ENCODE measurements around the gene PRPF19.
A peak's percentile ranks its signal among the peaks of the same experiment; 100 is the strongest.

Gene PRPF19

DNA sequence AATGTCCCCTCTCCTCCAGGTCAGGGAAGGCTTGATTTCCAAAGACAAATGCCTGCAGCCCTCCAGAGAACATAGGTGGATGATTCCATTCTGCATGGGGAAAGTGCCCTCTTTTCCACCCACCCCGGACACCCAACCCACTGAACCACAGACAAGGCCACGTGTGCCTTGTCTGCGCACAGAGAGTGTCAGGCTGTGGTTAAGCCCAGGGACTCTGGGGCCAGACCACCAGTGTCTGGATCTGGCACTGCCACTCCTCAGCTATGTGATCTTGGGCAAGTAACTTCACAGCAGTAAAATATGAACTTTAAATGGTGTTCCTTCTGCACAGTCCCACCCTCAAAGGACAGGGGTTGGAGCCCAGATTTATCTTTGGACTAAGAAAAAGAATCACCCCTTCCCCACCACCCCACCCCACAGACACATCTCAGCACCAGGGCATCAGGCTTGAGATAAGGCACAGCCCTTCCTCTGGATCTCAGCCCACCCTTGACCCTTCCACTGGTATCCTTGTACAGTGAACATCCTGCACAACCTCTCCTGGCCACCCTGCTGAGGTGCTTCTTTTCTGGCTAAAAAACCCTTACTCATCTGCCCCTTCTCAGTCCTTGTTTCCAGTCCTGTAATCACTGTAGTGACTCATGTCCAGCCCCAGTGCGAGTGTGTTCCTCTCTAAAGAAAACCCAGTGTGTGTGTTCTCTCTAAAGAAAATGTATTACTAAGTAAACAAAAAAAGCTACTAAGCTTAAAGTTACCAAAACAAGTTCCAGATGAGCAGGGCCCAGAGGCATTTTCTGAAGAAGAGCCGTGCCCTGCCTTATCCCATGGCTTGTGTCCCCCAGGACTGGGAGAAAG lies 48.8 kb downstream of the PRPF19 start:
- Histone ChIP-seq H3K36me3 (ENCODE audit: control insufficient read depth, insufficient read depth, low read length) (no peaks in the 10 kb centered on the region), H3K27me3 (ENCODE audit: control insufficient read depth, insufficient read depth, low read length) (0 out of 2 replicates have a peak, but pooled peaks cover 1% of the 10 kb centered on the region), H3K4me3 (ENCODE audit: low read length) (no peak overlapping the region), H3K4me1 (ENCODE audit: control insufficient read depth, insufficient read depth, low read length) (peaks cover under 1% of the 10 kb centered on the region; the same call in 1 of the 2 replicates), H3K27ac (ENCODE audit: low read length) (no peak overlapping the region), H3K9me3 (ENCODE audit: control insufficient read depth, insufficient read depth, low read length) (no peaks in the 10 kb centered on the region)
- DNase-seq (ENCODE audit: low read depth, low spot score) = no peak
- no CpG with 5 or more reads among the region's 5 CpGs for WGBS (ENCODE audit: insufficient coverage, insufficient read length)

- Histone ChIP-seq H3K36me3 (ENCODE audit: control insufficient read depth, insufficient read depth, low read length) (peaks cover 4% of the 10 kb centered on the region), H3K4me1 (ENCODE audit: control insufficient read depth, insufficient read depth, low read length) (peaks cover 2% of the 10 kb centered on the region; the same call in 1 of the 2 replicates), H3K27me3 (ENCODE audit: control insufficient read depth, insufficient read depth, low read length) (0 out of 2 replicates have a peak, but pooled peaks cover 1% of the 10 kb centered on the region), H3K4me3 (ENCODE audit: low read length) (no peak within 1 kb of the TSS), H3K27ac (ENCODE audit: low read length) (no peak within 1 kb of the TSS), H3K9me3 (ENCODE audit: control insufficient read depth, insufficient read depth, low read length) (no peaks in the 10 kb centered on the region)
- no peak for DNase-seq (ENCODE audit: low read depth, low spot score)
- no CpG with 5 or more reads among the region's 14 CpGs for WGBS (ENCODE audit: insufficient coverage, insufficient read length)
Measured at GRCh38 chr11:60855726-60856633, 50.4 kb downstream of the PRPF19 start, which contains the start of gene PTGDR2. PTGDR2 (minus strand) TSS chr11:60855950; CDS start chr11:60853722, 2,228 bp downstream.

- Histone ChIP-seq H3K27me3 (ENCODE audit: control insufficient read depth, insufficient read depth, low read length) (0 out of 2 replicates have a peak, but pooled peaks cover 1% of the 10 kb centered on the region), H3K27ac (ENCODE audit: low read length) (no peak overlapping the region), H3K36me3 (ENCODE audit: control insufficient read depth, insufficient read depth, low read length) (peaks cover 5% of the 10 kb centered on the region), H3K9me3 (ENCODE audit: control insufficient read depth, insufficient read depth, low read length) (no peaks in the 10 kb centered on the region), H3K4me3 (ENCODE audit: low read length) (no peak overlapping the region), H3K4me1 (ENCODE audit: control insufficient read depth, insufficient read depth, low read length) (peaks cover 2% of the 10 kb centered on the region; the same call in 1 of the 2 replicates)
- no CpG with 5 or more reads among the region's 8 CpGs for WGBS (ENCODE audit: insufficient coverage, insufficient read length)
- DNase-seq (ENCODE audit: low read depth, low spot score) = no peak
Measured at GRCh38 chr11:60854847-60855725, 51.3 kb downstream of the PRPF19 start.

DNA sequence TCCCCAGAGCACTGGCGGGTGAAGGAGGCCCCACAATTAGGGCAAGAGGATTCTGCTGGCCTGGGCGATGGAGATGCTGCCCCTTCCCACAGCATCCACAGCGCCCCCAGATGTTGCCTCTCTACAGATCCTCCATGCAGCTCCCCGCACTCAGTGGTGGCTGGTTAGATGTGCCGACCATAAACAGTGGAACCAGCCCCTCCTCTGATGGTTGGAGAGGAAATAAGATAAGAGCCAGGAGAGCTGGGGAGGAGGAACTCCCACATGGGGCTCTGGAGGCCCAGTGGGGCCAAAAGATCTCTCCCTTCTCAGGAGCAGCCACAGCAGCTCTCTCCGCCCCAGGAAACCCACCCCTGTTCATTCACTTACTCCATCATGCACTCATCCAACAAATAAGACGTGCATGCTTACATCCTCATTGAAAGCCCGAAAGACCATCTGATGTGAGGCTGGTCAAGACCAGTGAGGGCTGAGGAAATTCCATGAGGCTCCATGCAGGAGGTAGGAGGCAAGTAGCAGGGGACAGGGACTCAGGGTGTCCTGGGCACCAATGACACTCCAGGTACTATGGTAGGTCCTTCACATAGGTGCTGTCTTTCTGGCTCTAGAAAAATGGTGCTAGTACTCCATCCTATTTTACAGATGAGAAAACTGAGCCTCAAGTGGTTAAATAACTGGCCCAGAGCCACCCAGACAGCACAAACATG lies 52.1 kb downstream of the PRPF19 start:
- Histone ChIP-seq H3K4me1 (ENCODE audit: control insufficient read depth, insufficient read depth, low read length) (peaks cover 2% of the 10 kb centered on the region; the same call in 1 of the 2 replicates), H3K36me3 (ENCODE audit: control insufficient read depth, insufficient read depth, low read length) (peaks cover 9% of the 10 kb centered on the region), H3K27me3 (ENCODE audit: control insufficient read depth, insufficient read depth, low read length) (0 out of 2 replicates have a peak, but pooled peaks cover 1% of the 10 kb centered on the region), H3K4me3 (ENCODE audit: low read length) (no peak overlapping the region), H3K9me3 (ENCODE audit: control insufficient read depth, insufficient read depth, low read length) (no peaks in the 10 kb centered on the region), H3K27ac (ENCODE audit: low read length) (no peak overlapping the region)
- no peak for DNase-seq (ENCODE audit: low read depth, low spot score)
- no CpG with 5 or more reads among the region's 8 CpGs for WGBS (ENCODE audit: insufficient coverage, insufficient read length)

GRCh38 chr11:60852982-60853950 lies 53.1 kb downstream of the PRPF19 start:
- Histone ChIP-seq H3K4me1 (ENCODE audit: control insufficient read depth, insufficient read depth, low read length) (peaks cover 2% of the 10 kb centered on the region; the same call in 1 of the 2 replicates), H3K36me3 (ENCODE audit: control insufficient read depth, insufficient read depth, low read length) (peaks cover 19% of the 10 kb centered on the region), H3K4me3 (ENCODE audit: low read length) (0 out of 2 replicates have a peak overlapping the region, but pooled peaks have one; percentile 12), H3K27ac (ENCODE audit: low read length) (no peak overlapping the region), H3K27me3 (ENCODE audit: control insufficient read depth, insufficient read depth, low read length) (0 out of 2 replicates have a peak, but pooled peaks cover 1% of the 10 kb centered on the region), H3K9me3 (ENCODE audit: control insufficient read depth, insufficient read depth, low read length) (no peaks in the 10 kb centered on the region)
- WGBS (ENCODE audit: insufficient coverage, insufficient read length) = no CpG with 5 or more reads among the region's 68 CpGs
- DNase-seq (ENCODE audit: low read depth, low spot score) = no peak

DNA sequence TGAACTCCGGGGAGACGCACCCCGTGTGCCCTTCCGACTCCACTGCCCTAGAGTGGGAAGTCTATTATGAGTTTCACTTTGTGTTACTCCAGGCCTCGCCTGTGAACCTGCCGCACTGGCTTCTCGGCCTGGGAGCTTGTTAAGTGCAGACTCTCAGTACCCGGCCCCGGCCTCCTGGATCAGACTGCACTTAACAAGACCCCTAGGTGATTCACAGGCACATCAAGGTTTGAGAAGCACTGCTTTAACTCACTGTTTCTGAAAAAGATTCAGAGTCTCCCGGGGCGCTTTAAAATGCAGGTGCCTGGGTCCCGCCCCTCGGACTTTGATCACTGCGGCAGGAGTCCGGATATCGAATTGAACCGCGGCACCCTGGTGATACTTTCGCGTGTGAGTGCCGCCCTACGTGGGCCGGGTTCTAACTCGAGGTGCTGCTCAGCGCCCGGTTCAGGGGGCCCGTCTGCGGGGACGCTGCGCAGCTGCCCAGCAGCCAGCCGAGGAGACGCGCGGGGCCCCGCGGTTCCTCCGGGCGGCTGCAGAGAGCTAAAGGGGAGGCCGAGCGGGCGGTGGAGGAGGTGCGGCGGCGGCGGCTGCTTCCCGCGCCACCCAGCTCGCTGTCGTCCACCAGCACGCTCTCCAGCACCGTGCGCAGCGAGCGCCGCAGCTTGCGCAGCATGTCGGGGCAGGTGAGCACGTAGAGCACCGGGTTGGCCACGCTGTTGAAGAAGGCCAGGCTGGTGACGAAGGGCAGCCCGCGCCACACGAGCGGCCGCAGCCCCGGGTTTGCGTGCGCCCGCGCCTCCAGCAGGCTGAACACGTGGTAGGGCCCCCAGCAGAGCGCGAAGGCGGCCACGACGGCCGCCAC lies 54.0 kb downstream of the PRPF19 start:
- Histone ChIP-seq H3K36me3 (ENCODE audit: control insufficient read depth, insufficient read depth, low read length) (peaks cover 21% of the 10 kb centered on the region), H3K4me3 (ENCODE audit: low read length) (peak overlapping the region; percentile 12; the same call in 1 of the 2 replicates), H3K27ac (ENCODE audit: low read length) (no peak overlapping the region), H3K4me1 (ENCODE audit: control insufficient read depth, insufficient read depth, low read length) (peaks cover 2% of the 10 kb centered on the region; the same call in 1 of the 2 replicates), H3K27me3 (ENCODE audit: control insufficient read depth, insufficient read depth, low read length) (0 out of 2 replicates have a peak, but pooled peaks cover 1% of the 10 kb centered on the region), H3K9me3 (ENCODE audit: control insufficient read depth, insufficient read depth, low read length) (no peaks in the 10 kb centered on the region)
- DNase-seq (ENCODE audit: low read depth, low spot score) = no peak
- WGBS (ENCODE audit: insufficient coverage, insufficient read length) = no CpG with 5 or more reads among the region's 78 CpGs

DNA sequence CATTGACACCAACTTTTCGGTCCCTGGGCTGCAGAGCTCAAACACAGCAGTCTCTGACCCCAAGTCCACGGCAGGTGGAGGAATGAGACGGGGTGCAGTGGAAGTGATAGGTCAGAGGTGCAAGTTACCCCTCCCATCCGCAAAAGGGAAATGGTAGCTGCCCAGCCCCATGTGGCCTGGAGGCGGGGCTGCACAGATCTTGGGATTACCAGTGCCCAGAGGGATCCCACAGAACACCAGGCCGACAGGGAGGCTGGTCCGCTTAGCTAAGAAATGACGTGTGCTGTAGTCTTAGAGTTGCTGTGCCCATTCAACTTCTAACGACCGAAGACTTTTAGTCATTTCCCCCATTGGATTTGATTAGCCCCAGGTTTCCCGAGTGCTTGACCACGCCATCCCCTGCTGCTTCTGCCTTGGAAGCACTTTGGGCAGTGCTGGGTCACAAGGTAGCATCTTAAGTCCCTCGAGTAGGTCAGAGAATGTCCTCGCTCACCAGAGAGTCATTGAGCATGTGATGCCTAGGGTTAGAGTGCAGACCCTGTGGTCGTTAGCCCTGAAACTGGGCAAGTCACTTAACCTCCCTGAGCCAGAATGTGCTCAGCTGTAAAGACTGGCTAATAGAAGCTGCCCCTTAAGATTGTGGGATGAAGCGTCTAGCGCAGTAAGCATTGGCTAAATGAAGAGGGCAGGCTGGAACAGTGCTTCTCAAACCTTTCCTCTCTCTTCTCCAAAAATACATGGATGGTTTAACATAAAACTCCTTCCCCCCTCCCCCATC lies 54.9 kb downstream of the PRPF19 start:
- H3K4me1 ChIP-seq (ENCODE audit: control insufficient read depth, insufficient read depth, low read length) = peaks cover 2% of the 10 kb centered on the region; the same call in 1 of the 2 replicates
- WGBS (ENCODE audit: insufficient coverage, insufficient read length) = no CpG with 5 or more reads among the region's 17 CpGs

More for the DNA sequence above, 54.9 kb downstream of the PRPF19 start:
- Histone ChIP-seq H3K4me3 (ENCODE audit: low read length) (no peak overlapping the region), H3K9me3 (ENCODE audit: control insufficient read depth, insufficient read depth, low read length) (no peaks in the 10 kb centered on the region), H3K36me3 (ENCODE audit: control insufficient read depth, insufficient read depth, low read length) (peaks cover 21% of the 10 kb centered on the region), H3K27me3 (ENCODE audit: control insufficient read depth, insufficient read depth, low read length) (0 out of 2 replicates have a peak, but pooled peaks cover 1% of the 10 kb centered on the region), H3K27ac (ENCODE audit: low read length) (no peak overlapping the region)
- DNase-seq (ENCODE audit: low read depth, low spot score) = no peak
